DOHH2 (cell line): Measurements from ENCODE around the gene CDK19.

Experiments used
- H3F3A ChIP-seq: fragments of 200-600 bp; sonication (generic), shearing (Covaris generic); 2 replicates; pipeline ENCODE4 v1.6.0; 2016; ENCODE audit warnings: antibody characterized with exemption, mild to moderate bottlenecking; ENCODE audit not compliant: control insufficient read depth, insufficient read depth
- H3K27ac ChIP-seq: fragments of 200-600 bp; sonication (generic); 2 replicates; pipeline ENCODE4 v1.5.1; 2014; ENCODE audit warnings: low read depth, mild to moderate bottlenecking, low read length, moderate library complexity
- H3K27me3 ChIP-seq: fragments of 200-600 bp; sonication (generic); 2 replicates; pipeline ENCODE4 v1.6.1; 2014; ENCODE audit warnings: mild to moderate bottlenecking, low read length, mixed read lengths; ENCODE audit not compliant: control insufficient read depth
- H3K36me3 ChIP-seq: fragments of 200-600 bp; sonication (generic); 2 replicates; pipeline ENCODE4 v1.6.1; 2014; ENCODE audit warnings: mild to moderate bottlenecking, low read length, moderate library complexity, mixed read lengths; ENCODE audit not compliant: control insufficient read depth
- H3K4me1 ChIP-seq: fragments of 200-600 bp; sonication (generic); 2 replicates; pipeline ENCODE4 v1.6.1; 2014; ENCODE audit warnings: mild to moderate bottlenecking, low read length, mixed read lengths; ENCODE audit not compliant: control insufficient read depth
- H3K4me2 ChIP-seq: fragments of 200-600 bp; sonication (generic); 2 replicates; pipeline ENCODE4 v1.6.0; 2014; ENCODE audit warnings: mild to moderate bottlenecking, low read length, moderate library complexity
- H3K4me3 ChIP-seq: fragments of 200-600 bp; sonication (generic); 2 replicates; pipeline ENCODE4 v1.5.1; 2014; ENCODE audit warnings: mild to moderate bottlenecking, low read length, mixed read lengths
- H3K79me2 ChIP-seq: fragments of 200-600 bp; sonication (generic); 2 replicates; pipeline ENCODE4 v1.6.1; 2014; ENCODE audit warnings: mild to moderate bottlenecking, low read length, mixed read lengths; ENCODE audit not compliant: control insufficient read depth
- H3K9me2 ChIP-seq: fragments of 200-600 bp; sonication (generic); replicated peaks from 2 replicates; pipeline ENCODE4 v1.6.1; 2014; ENCODE audit warnings: mild to moderate bottlenecking, low read length, mixed read lengths; ENCODE audit not compliant: control insufficient read depth
- H3K9me3 ChIP-seq: fragments of 200-600 bp; sonication (generic); 2 replicates; pipeline ENCODE4 v1.6.1; 2014; ENCODE audit warnings: antibody characterized with exemption, low read length, mixed read lengths; ENCODE audit not compliant: control insufficient read depth, insufficient read depth
- H4K20me1 ChIP-seq: fragments of 200-600 bp; sonication (generic); 2 replicates; pipeline ENCODE4 v1.6.0; 2014; ENCODE audit warnings: low read depth, mild to moderate bottlenecking, antibody characterized with exemption, low read length, moderate library complexity; ENCODE audit not compliant: control insufficient read depth, insufficient read depth
- CTCF ChIP-seq: fragments of 200-600 bp; sonication (generic); IDR thresholded peaks from one replicate; pipeline ENCODE4 v1.5.1; 2014; ENCODE audit warnings: antibody characterized with exemption, mild to moderate bottlenecking, low read depth, low read length; ENCODE audit not compliant: poor library complexity, severe bottlenecking
- EZH2phosphoT487 ChIP-seq: fragments of 200-600 bp; sonication (generic); IDR thresholded peaks from 2 replicates; pipeline ENCODE4 v1.6.1; 2017; ENCODE audit warnings: borderline replicate concordance, mild to moderate bottlenecking, antibody characterized with exemption, low read length, moderate library complexity, mixed read lengths

The CDK19 gene

DNA sequence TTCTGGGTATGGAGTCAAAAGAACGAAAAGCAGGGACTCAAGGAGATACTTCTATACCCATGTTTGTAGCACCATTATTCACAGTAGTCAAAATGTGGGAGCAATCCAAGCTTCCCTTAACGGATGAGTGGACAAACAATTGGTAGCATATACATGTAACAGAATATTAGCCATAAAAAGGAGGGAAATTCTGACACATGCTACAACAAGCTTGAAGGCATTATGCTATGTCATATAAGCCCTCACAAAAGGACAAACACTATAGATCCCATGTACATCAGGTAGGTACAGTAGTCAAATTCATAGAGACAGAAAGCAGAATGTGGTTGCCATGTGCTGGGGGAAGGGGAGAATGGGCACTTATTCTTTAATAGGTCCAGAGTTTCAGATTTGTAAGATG, 37.6 kb downstream of the CDK19 start:
- Histone ChIP-seq H3K79me2 (peaks cover 41% of the 10 kb centered on the region), H3K4me3 (no peak overlapping the region), H4K20me1 (no peaks in the 10 kb centered on the region), H3K9me2 (no peaks in the 10 kb centered on the region), H3K9me3 (no peaks in the 10 kb centered on the region), H3K4me2 (no peak overlapping the region), H3F3A (no peaks in the 10 kb centered on the region), H3K36me3 (peaks cover under 1% of the 10 kb centered on the region; the same call in 1 of the 2 replicates), H3K27me3 (no peaks in the 10 kb centered on the region), H3K27ac (no peak overlapping the region), H3K4me1 (peaks cover 12% of the 10 kb centered on the region)
- TF ChIP-seq EZH2phosphoT487 (no peak), CTCF (no peak)

GRCh38 chr6:110776413-110776812, 38.9 kb downstream of the CDK19 start:
- H3K79me2 ChIP-seq, result peaks cover 29% of the 10 kb centered on the region
- H3K27ac ChIP-seq, result no peak overlapping the region
- H3K36me3 ChIP-seq, result peaks cover 8% of the 10 kb centered on the region
- H3K4me1 ChIP-seq, result peaks cover 3% of the 10 kb centered on the region
- H3K9me2 ChIP-seq, result no peaks in the 10 kb centered on the region
- no peaks in the 10 kb centered on the region for H3K9me3 ChIP-seq
- no peaks in the 10 kb centered on the region for H3F3A ChIP-seq
- no peaks in the 10 kb centered on the region for H3K27me3 ChIP-seq
- TF ChIP-seq EZH2phosphoT487 (no peak), CTCF (no peak)
- no peak overlapping the region for H3K4me2 ChIP-seq
- H4K20me1 ChIP-seq, result no peaks in the 10 kb centered on the region
- H3K4me3 ChIP-seq, result no peak overlapping the region

DNA sequence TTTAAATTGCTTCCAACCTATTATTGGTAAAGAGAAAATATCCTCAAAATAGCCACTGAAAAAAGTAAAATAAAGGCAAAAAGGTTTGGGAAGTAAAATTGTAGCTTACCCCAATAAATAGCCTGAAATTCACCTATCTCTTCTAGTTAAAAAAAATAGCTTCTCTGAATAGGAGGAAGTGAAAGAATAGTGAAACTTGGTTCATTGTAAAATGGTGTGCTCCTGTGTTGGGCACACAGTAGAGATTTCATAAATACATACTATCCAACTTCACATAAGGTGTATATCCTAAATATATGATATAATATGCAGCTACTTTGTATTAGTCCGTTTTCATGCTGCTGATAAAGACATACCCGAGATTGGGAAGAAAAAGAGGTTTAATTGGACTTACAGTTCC, 45.3 kb downstream of the CDK19 start:
- Histone ChIP-seq H3K9me3 (no peaks in the 10 kb centered on the region), H3K4me1 (peaks cover 10% of the 10 kb centered on the region), H3K4me2 (no peak overlapping the region), H3F3A (no peaks in the 10 kb centered on the region), H3K27ac (no peak overlapping the region), H3K79me2 (no peaks in the 10 kb centered on the region), H3K9me2 (no peaks in the 10 kb centered on the region), H3K36me3 (peaks cover 11% of the 10 kb centered on the region), H4K20me1 (no peaks in the 10 kb centered on the region), H3K27me3 (no peaks in the 10 kb centered on the region), H3K4me3 (no peak overlapping the region)
- TF ChIP-seq EZH2phosphoT487 (no peak), CTCF (no peak)

DNA sequence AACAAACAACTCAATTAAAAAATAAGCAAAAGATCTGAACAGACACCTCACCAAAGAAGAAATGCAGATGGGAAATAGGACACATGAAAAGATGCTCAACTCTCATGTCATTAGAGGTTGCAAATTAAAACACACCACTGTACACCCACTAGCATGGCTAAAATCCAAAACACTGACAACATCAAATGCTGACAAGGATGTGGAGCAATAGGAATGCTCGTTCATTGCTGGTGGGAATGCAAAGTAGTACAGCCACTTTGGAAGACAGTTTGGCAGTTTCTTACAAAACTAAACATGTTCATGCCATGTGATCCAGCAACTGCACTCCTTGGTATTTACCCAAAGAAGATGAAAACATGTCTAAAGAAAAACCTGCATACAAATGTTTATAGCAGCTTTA, 47.2 kb downstream of the CDK19 start:
- Histone ChIP-seq H3K4me1 (peaks cover 10% of the 10 kb centered on the region), H3K79me2 (no peaks in the 10 kb centered on the region), H3K27me3 (no peaks in the 10 kb centered on the region), H3K27ac (no peak overlapping the region), H3F3A (no peaks in the 10 kb centered on the region), H3K9me2 (no peaks in the 10 kb centered on the region), H3K9me3 (no peaks in the 10 kb centered on the region), H3K4me2 (no peak overlapping the region), H4K20me1 (no peaks in the 10 kb centered on the region), H3K36me3 (peaks cover 11% of the 10 kb centered on the region), H3K4me3 (no peak overlapping the region)
- TF ChIP-seq EZH2phosphoT487, result no peak
- TF ChIP-seq CTCF, result no peak
